DOHH2 (cell line): Measurements from ENCODE around the gene PSRC1.

ENCODE experiments used
- EZH2phosphoT487 ChIP-seq: fragments of 200-600 bp; sonication (generic); IDR thresholded peaks from 2 replicates; pipeline ENCODE4 v1.6.1; 2017; ENCODE audit warnings: borderline replicate concordance, mild to moderate bottlenecking, antibody characterized with exemption, low read length, moderate library complexity, mixed read lengths
- TF ChIP-seq, protein P1 (sequence below): fragments of 200-600 bp; sonication (generic); IDR thresholded peaks from one replicate; pipeline ENCODE4 v1.5.1; 2014; ENCODE audit warnings: antibody characterized with exemption, mild to moderate bottlenecking, low read depth, low read length; ENCODE audit not compliant: poor library complexity, severe bottlenecking

DNA sequence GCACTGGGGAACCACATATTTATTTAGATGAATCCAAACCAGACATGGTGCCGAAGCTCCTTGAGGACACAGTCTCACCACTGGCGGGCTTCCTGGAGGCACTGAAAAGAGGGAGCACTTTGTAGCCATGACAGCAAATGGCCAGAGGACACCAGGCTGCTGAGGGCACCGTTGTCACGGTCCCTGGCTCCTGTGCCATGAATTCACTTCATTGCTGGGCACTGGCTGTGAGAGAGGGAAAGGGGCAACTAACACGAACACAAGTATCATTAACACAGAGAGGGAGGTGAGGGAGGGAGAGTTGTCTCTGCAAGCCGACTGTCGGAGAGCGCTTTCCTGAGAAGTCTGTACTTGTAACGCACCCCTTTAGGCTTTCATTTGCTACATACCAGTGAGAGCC, 9.4 kb upstream of the PSRC1 start:
- TF ChIP-seq, protein P1, sequence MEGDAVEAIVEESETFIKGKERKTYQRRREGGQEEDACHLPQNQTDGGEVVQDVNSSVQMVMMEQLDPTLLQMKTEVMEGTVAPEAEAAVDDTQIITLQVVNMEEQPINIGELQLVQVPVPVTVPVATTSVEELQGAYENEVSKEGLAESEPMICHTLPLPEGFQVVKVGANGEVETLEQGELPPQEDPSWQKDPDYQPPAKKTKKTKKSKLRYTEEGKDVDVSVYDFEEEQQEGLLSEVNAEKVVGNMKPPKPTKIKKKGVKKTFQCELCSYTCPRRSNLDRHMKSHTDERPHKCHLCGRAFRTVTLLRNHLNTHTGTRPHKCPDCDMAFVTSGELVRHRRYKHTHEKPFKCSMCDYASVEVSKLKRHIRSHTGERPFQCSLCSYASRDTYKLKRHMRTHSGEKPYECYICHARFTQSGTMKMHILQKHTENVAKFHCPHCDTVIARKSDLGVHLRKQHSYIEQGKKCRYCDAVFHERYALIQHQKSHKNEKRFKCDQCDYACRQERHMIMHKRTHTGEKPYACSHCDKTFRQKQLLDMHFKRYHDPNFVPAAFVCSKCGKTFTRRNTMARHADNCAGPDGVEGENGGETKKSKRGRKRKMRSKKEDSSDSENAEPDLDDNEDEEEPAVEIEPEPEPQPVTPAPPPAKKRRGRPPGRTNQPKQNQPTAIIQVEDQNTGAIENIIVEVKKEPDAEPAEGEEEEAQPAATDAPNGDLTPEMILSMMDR = no peak
- no peak for TF ChIP-seq EZH2phosphoT487
